ENCODE measurements around the gene GPR108.
A peak's percentile ranks its signal among the peaks of the same experiment; 100 is the strongest.
"Not testable (repeated sequence)": the region's sequence is repeated elsewhere in the genome, so short reads cannot be mapped to it uniquely, and the experiment has no call there.

The GPR108 gene

GRCh38 chr19:6761053-6761676 is 23.8 kb upstream of the GPR108 start:
- no peak for DNase-seq (ENCODE audit: low read depth)

- no peak for DNase-seq (ENCODE audit: low read depth)
Observed at GRCh38 chr19:6760606-6761005, 23.2 kb upstream of the GPR108 start.

- DNase-seq (ENCODE audit: low read depth), result no peak
Observed at GRCh38 chr19:6754653-6755463, 17.5 kb upstream of the GPR108 start.

GRCh38 chr19:6754136-6754535 is 16.8 kb upstream of the GPR108 start:
- no peak for DNase-seq (ENCODE audit: low read depth)

- DNase-seq (ENCODE audit: low read depth), result peak; percentile 81
Observed at GRCh38 chr19:6753178-6754031, 16.0 kb upstream of the GPR108 start.

GRCh38 chr19:6752256-6753177 is 15.1 kb upstream of the GPR108 start:
- DNase-seq (ENCODE audit: low read depth), result no peak

- DNase-seq (ENCODE audit: low read depth), result no peak
Observed at GRCh38 chr19:6751189-6751588, 13.8 kb upstream of the GPR108 start.

- DNase-seq (ENCODE audit: low read depth), result no peak
Observed at GRCh38 chr19:6750062-6750461, 12.7 kb upstream of the GPR108 start.

GRCh38 chr19:6748543-6748942 is 11.2 kb upstream of the GPR108 start:
- not testable (repeated sequence) for DNase-seq (ENCODE audit: low read depth)

GRCh38 chr19:6745965-6746364 is 8.6 kb upstream of the GPR108 start:
- DNase-seq (ENCODE audit: low read depth), result no peak

GRCh38 chr19:6744381-6745301 is 7.3 kb upstream of the GPR108 start:
- DNase-seq (ENCODE audit: low read depth), result no peak

GRCh38 chr19:6743714-6744380 is 6.5 kb upstream of the GPR108 start:
- DNase-seq (ENCODE audit: low read depth), result no peak

- no peak for DNase-seq (ENCODE audit: low read depth)
Observed at GRCh38 chr19:6743066-6743465, 5.7 kb upstream of the GPR108 start.

GRCh38 chr19:6740589-6741343 is 3.4 kb upstream of the GPR108 start:
- DNase-seq (ENCODE audit: low read depth), result no peak

GRCh38 chr19:6739883-6740588 is 2.7 kb upstream of the GPR108 start:
- DNase-seq (ENCODE audit: low read depth), result no peak

- peak; percentile 79 for DNase-seq (ENCODE audit: low read depth)
Observed at GRCh38 chr19:6739390-6739882, 2.1 kb upstream of the GPR108 start, which contains the start of gene TRIP10. Gene TRIP10, plus strand, starts transcription at chr19:6739680. Its CDS starts 82 bp downstream, at chr19:6739762.

GRCh38 chr19:6738787-6739389 is 1.5 kb upstream of the GPR108 start:
- DNase-seq (ENCODE audit: low read depth), result no peak
